ENCODE measurements around the gene SLC16A5.
"Not testable (repeated sequence)": the region's sequence is repeated elsewhere in the genome, so short reads cannot be mapped to it uniquely, and the experiment has no call there.

Gene SLC16A5

GRCh38 chr17:75087558-75088453 is at the start of gene SLC16A5:
Gene SLC16A5 (plus strand): TSS chr17:75087954. CDS start chr17:75093637, 5,683 bp downstream.
- no peak for DNase-seq

GRCh38 chr17:75039238-75039637 is 48.5 kb upstream of the SLC16A5 start:
- DNase-seq, result no peak

GRCh38 chr17:75041656-75042280 is 46.0 kb upstream of the SLC16A5 start:
- no peak for DNase-seq

- DNase-seq, result not testable (repeated sequence)
These were observed 44.0 kb upstream of the SLC16A5 start for GRCh38 chr17:75043789-75044188.

- DNase-seq, result no peak
These were observed 43.0 kb upstream of the SLC16A5 start for GRCh38 chr17:75044716-75045115.

- not testable (repeated sequence) for DNase-seq
These were observed 41.8 kb upstream of the SLC16A5 start for GRCh38 chr17:75045946-75046406.

- peak; percentile 83 to 93 for DNase-seq
These were observed 41.1 kb upstream of the SLC16A5 start, which contains the start of the genes ATP5PD and KCTD2 for GRCh38 chr17:75046407-75047289. Gene ATP5PD (minus strand): TSS chr17:75046969. CDS start chr17:75042650, 4,319 bp downstream. Gene KCTD2 (plus strand): TSS chr17:75047225. CDS start chr17:75047251, 26 bp downstream.

- no peak for DNase-seq
These were observed 40.2 kb upstream of the SLC16A5 start for GRCh38 chr17:75047398-75048098.

- DNase-seq, result no peak
These were observed 39.4 kb upstream of the SLC16A5 start for GRCh38 chr17:75048249-75048878.

- DNase-seq, result no peak
These were observed 38.7 kb upstream of the SLC16A5 start for GRCh38 chr17:75049057-75049456.

GRCh38 chr17:75049706-75050105 is 38.0 kb upstream of the SLC16A5 start:
- no peak for DNase-seq

- no peak for DNase-seq
These were observed 35.8 kb upstream of the SLC16A5 start for GRCh38 chr17:75051941-75052340.

- DNase-seq, result no peak
These were observed 28.1 kb upstream of the SLC16A5 start for GRCh38 chr17:75059369-75060345.

GRCh38 chr17:75060434-75061054 is 27.2 kb upstream of the SLC16A5 start:
- DNase-seq, result no peak

GRCh38 chr17:75061055-75061438 is 26.7 kb upstream of the SLC16A5 start:
- DNase-seq, result no peak

- DNase-seq, result no peak
These were observed 26.1 kb upstream of the SLC16A5 start for GRCh38 chr17:75061618-75062017.

- DNase-seq, result no peak
These were observed 24.6 kb upstream of the SLC16A5 start for GRCh38 chr17:75063201-75063600.

GRCh38 chr17:75063626-75064025 is 24.1 kb upstream of the SLC16A5 start:
- DNase-seq, result no peak

GRCh38 chr17:75064040-75064439 is 23.7 kb upstream of the SLC16A5 start:
- no peak for DNase-seq

GRCh38 chr17:75064460-75064859 is 23.3 kb upstream of the SLC16A5 start:
- no peak for DNase-seq
